Measurements from ENCODE around the gene CTU1.

- no peak for TF ChIP-seq POLR2A (IDR thresholded peaks at IDR 0.05)
- TF ChIP-seq CTCF (IDR thresholded peaks at IDR 0.05), result no peak
Observed at GRCh38 chr19:51100601-51101000, 7.6 kb downstream of the CTU1 start.

All from uterus (tissue), 2 donors.